HepG2 (cell line): ENCODE measurements around the gene ETF1. TPM values are rescaled to one million over a fixed set of nuclear protein-coding genes. Genes with fewer than 3 reads are reported as not detected.

Source experiments
- ATF4 ChIP-seq, 2 experiments: fragments of 450-650 bp in 1 of 2; sonication (generic) in 1 of 2; formaldehyde crosslinking; IDR thresholded peaks; 2 replicates each; pipeline versions ENCODE4 v1.5.0 to v1.8.0; 2020 to 2022; ENCODE audit warnings: mild to moderate bottlenecking in 1 of 2, missing genetic modification reagents in 1 of 2
- CCAR2 ChIP-seq: fragments of 200-400 bp; formaldehyde crosslinking; optimal IDR thresholded peaks from 2 replicates; pipeline ENCODE3; 2018; ENCODE audit warnings: low read depth, mild to moderate bottlenecking, low read length, moderate library complexity
- ISX ChIP-seq: sonication (generic); formaldehyde crosslinking; conservative IDR thresholded peaks from 2 replicates; pipeline ENCODE4 v1.5.0; 2020; ENCODE audit warnings: missing genetic modification reagents
- NCOA1 ChIP-seq: sonication (generic); formaldehyde crosslinking; IDR thresholded peaks from 2 replicates; pipeline ENCODE4 v1.9.0; 2021; ENCODE audit warnings: missing genetic modification reagents
- TOE1 ChIP-seq: sonication (generic); formaldehyde crosslinking; IDR thresholded peaks from 2 replicates; pipeline ENCODE4 v1.4.0; 2020; ENCODE audit warnings: mild to moderate bottlenecking, missing genetic modification reagents
- ZNF556 ChIP-seq: sonication (generic); formaldehyde crosslinking; IDR thresholded peaks from 2 replicates; pipeline ENCODE4 v1.4.0; 2020; ENCODE audit warnings: mild to moderate bottlenecking, missing genetic modification reagents, borderline replicate concordance
- ZNF574 ChIP-seq: sonication (generic); formaldehyde crosslinking; IDR thresholded peaks from 2 replicates; pipeline ENCODE4 v1.4.0; 2020; ENCODE audit warnings: missing genetic modification reagents
- ZNF766 ChIP-seq: sonication (generic); formaldehyde crosslinking; IDR thresholded peaks from 2 replicates; pipeline ENCODE4 v1.5.0; 2020; ENCODE audit warnings: missing genetic modification reagents, borderline replicate concordance
- ZNF773 ChIP-seq: sonication (generic); formaldehyde crosslinking; IDR thresholded peaks from 2 replicates; pipeline ENCODE4 v1.4.0; 2020; ENCODE audit warnings: missing genetic modification reagents, borderline replicate concordance
- polyA plus RNA-seq, 8 experiments: library from polyadenylated mRNA; depleted of rRNA in 3 of 8; stranded (reverse) in 7 of 8; unstranded in 1 of 8; fragments of >200 nt; fragmentation: Illumina TruSeq in 4 of 8; extraction: Trizol in 4 of 8; gene quantifications; 2 replicates each; pipeline versions ENCODE4 v1.2.1 to v1.2.3, GENCODE V29; 2011 to 2016; ENCODE audit warnings: low read depth in 4 of 8, missing spikeins in 1 of 8, mixed read lengths in 1 of 8; ENCODE audit not compliant: insufficient read depth in 1 of 8
- total RNA-seq, 5 experiments: library from RNA; depleted of rRNA; stranded (reverse); fragments of >200 nt; fragmentation: Illumina TruSeq; extraction: Trizol; gene quantifications; 2 replicates each; pipeline ENCODE4 v1.2.3, GENCODE V29; 2016; ENCODE audit warnings: low read depth in 1 of 5
- TF ChIP-seq, protein P1 (sequence below): IDR thresholded peaks from 2 replicates; pipeline ENCODE4 v1.6.1; 2016; ENCODE audit warnings: mild to moderate bottlenecking, missing biosample characterization, missing genetic modification reagents
- TF ChIP-seq, protein P2 (sequence below): sonication (generic); formaldehyde crosslinking; IDR thresholded peaks from 2 replicates; pipeline ENCODE4 v1.4.0; 2020; ENCODE audit warnings: missing genetic modification reagents
- TF ChIP-seq, protein P3 (sequence below): sonication (generic); formaldehyde crosslinking; IDR thresholded peaks from 2 replicates; pipeline ENCODE4 v1.8.0; 2022; ENCODE audit warnings: missing genetic modification reagents, mild to moderate bottlenecking, inconsistent platforms, borderline replicate concordance
- TF ChIP-seq, protein P4 (sequence below): sonication (generic); formaldehyde crosslinking; IDR thresholded peaks from 2 replicates; pipeline ENCODE4 v1.8.1; 2023; ENCODE audit warnings: mild to moderate bottlenecking, moderate library complexity, missing genetic modification reagents
- TF ChIP-seq, protein P5 (sequence below): sonication (generic); formaldehyde crosslinking; conservative IDR thresholded peaks from 2 replicates; pipeline ENCODE4 v1.8.0; 2022; ENCODE audit warnings: mild to moderate bottlenecking, moderate library complexity, missing genetic modification reagents

ETF1 gene
- total and polyA plus RNA-seq, 2 of the 13 experiments (the other 11 are each of a cell fraction or from before 2014, with no cell fraction given), result 52.1 to 184 TPM

DNA sequence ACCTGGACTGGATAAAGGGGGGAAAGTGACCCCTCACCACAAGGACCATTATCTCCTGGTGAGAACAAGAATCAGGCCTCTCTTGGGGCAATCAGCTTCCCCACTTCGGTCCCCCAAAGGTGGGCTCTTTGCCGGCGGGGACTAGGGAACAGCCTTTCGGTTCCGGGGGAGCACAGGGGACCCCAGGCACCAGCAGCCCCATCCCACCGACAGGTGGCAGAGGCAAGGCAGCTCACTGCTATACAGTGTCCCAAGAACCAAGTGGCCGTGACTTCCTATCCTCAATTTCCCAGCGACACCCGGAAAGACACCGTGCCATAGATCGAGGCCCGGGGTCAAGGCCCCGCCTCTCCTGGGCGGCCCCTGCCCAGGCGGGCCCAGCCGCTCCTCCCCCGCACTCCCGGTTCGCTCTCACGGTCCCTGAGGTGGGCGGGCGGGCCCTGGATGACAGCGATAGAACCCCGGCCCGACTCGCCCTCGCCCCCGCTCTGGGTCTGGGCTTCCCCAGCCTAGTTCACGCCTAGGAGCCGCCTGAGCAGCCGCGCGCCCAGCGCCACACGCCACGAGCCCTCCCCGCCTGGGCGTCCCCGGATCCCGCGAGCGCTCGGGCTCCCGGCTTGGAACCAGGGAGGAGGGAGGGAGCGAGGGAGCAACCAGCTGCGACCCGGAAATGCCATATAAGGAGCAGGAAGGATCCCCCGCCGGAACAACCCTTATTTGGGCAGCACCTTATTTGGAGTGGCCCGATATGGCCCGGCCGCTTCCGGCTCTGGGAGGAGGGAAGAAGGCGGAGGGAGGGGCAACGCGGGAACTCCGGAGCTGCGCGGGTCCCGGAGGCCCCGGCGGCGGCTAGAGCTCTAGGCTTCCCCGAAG is 78.4 kb downstream of the ETF1 start (continued):
- TF ChIP-seq ZNF574, result no peak; the same call in 1 of the 2 replicates
- TF ChIP-seq ZNF556, result peak; percentile 17; the same call in 1 of the 2 replicates
- TF ChIP-seq NCOA1 (CRISPR knock-in tag), result peak; percentile 66
- TF ChIP-seq, protein P1, sequence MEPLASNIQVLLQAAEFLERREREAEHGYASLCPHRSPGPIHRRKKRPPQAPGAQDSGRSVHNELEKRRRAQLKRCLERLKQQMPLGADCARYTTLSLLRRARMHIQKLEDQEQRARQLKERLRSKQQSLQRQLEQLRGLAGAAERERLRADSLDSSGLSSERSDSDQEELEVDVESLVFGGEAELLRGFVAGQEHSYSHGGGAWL (CRISPR knock-in tag), result peak; percentile 28
- TF ChIP-seq ZNF773 (CRISPR knock-in tag), result no peak
- TF ChIP-seq, protein P2, sequence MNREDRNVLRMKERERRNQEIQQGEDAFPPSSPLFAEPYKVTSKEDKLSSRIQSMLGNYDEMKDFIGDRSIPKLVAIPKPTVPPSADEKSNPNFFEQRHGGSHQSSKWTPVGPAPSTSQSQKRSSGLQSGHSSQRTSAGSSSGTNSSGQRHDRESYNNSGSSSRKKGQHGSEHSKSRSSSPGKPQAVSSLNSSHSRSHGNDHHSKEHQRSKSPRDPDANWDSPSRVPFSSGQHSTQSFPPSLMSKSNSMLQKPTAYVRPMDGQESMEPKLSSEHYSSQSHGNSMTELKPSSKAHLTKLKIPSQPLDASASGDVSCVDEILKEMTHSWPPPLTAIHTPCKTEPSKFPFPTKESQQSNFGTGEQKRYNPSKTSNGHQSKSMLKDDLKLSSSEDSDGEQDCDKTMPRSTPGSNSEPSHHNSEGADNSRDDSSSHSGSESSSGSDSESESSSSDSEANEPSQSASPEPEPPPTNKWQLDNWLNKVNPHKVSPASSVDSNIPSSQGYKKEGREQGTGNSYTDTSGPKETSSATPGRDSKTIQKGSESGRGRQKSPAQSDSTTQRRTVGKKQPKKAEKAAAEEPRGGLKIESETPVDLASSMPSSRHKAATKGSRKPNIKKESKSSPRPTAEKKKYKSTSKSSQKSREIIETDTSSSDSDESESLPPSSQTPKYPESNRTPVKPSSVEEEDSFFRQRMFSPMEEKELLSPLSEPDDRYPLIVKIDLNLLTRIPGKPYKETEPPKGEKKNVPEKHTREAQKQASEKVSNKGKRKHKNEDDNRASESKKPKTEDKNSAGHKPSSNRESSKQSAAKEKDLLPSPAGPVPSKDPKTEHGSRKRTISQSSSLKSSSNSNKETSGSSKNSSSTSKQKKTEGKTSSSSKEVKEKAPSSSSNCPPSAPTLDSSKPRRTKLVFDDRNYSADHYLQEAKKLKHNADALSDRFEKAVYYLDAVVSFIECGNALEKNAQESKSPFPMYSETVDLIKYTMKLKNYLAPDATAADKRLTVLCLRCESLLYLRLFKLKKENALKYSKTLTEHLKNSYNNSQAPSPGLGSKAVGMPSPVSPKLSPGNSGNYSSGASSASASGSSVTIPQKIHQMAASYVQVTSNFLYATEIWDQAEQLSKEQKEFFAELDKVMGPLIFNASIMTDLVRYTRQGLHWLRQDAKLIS, result no peak
- no peak for TF ChIP-seq ATF4 (CRISPR knock-in tag; IDR thresholded peaks at IDR 0.05)
- no peak for TF ChIP-seq ISX
- no peak for TF ChIP-seq CCAR2
- TF ChIP-seq, protein P3, sequence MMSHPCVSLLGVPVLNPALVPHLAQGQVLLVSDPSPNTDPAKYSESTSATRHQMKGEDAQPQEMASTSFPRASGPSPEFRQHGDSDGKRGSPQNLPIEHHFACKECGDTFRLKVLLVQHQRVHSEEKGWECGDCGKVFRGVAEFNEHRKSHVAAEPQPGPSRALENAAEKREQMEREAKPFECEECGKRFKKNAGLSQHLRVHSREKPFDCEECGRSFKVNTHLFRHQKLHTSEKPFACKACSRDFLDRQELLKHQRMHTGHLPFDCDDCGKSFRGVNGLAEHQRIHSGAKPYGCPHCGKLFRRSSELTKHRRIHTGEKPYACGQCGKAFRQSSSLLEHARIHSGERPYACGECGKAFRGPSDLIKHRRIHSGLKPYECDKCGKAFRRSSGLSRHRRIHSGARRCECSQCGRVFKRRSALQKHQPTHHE, result no peak
- TF ChIP-seq ZNF766 (CRISPR knock-in tag), result no peak
- TF ChIP-seq, protein P4, sequence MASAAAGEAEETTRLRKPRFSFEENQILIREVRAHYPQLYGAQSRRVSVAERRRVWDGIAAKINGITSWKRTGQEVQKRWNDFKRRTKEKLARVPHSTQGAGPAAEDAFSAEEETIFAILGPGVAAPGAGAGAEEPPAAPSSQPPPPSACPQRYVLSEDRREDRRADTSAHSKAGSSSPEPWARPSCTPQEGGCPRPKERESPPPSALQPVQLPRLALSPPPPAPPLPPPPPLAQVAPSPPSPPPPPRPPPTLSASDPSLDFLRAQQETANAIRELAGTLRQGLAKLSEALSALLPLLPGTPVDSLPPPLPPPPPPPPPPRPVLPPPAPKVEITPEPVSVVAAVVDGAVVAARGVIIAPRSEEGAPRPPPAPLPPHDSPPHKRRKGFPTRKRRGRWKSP (CRISPR knock-in tag), result 0 out of 2 replicates have a peak, but pooled peaks have one; percentile 20
- no peak for TF ChIP-seq TOE1 (CRISPR knock-in tag)
- TF ChIP-seq, protein P5, sequence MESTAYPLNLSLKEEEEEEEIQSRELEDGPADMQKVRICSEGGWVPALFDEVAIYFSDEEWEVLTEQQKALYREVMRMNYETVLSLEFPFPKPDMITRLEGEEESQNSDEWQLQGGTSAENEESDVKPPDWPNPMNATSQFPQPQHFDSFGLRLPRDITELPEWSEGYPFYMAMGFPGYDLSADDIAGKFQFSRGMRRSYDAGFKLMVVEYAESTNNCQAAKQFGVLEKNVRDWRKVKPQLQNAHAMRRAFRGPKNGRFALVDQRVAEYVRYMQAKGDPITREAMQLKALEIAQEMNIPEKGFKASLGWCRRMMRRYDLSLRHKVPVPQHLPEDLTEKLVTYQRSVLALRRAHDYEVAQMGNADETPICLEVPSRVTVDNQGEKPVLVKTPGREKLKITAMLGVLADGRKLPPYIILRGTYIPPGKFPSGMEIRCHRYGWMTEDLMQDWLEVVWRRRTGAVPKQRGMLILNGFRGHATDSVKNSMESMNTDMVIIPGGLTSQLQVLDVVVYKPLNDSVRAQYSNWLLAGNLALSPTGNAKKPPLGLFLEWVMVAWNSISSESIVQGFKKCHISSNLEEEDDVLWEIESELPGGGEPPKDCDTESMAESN (CRISPR knock-in tag), result no peak; the same call in 1 of the 2 replicates
